Bronchial epithelial cell (primary cell): Measurements from ENCODE around the gene PSPC1. TPM values are rescaled to one million over a fixed set of nuclear protein-coding genes. Genes with fewer than 3 reads are reported as not detected.
"Not testable (repeated sequence)": the region's sequence is repeated elsewhere in the genome, so short reads cannot be mapped to it uniquely, and the experiment has no call there.

Experiments used
- DNase-seq: peaks from one replicate; pipeline ENCODE4 v3.0.0-alpha.2; 2010; ENCODE audit warnings: low read depth
- FAIRE-seq: peaks from 2 replicates; lab custom pipeline; 2011; peaks lifted over from hg19 to GRCh38; lab: Jason Lieb, UNC
- H3K27me3 ChIP-seq: 2 replicates; pipeline ENCODE4 v1.5.1; 2011; ENCODE audit warnings: low read length; ENCODE audit not compliant: control insufficient read depth, insufficient read depth
- H3K36me3 ChIP-seq: 2 replicates; pipeline ENCODE4 v1.5.1; 2011; ENCODE audit warnings: low read length; ENCODE audit not compliant: control insufficient read depth, insufficient read depth
- H3K4me3 ChIP-seq: 2 replicates; pipeline ENCODE4 v1.5.1; 2011; ENCODE audit warnings: mild to moderate bottlenecking, low read depth, low read length, control low read depth
- CTCF ChIP-seq: IDR thresholded peaks from 2 replicates; pipeline ENCODE4 v1.5.1; 2011; ENCODE audit warnings: mild to moderate bottlenecking, moderate library complexity, low read length, control low read depth, inconsistent platforms; ENCODE audit not compliant: insufficient read depth, severe bottlenecking
- total RNA-seq: library from RNA; depleted of rRNA; stranded (reverse); fragments of >200 nt; gene quantifications from 2 replicates; pipeline ENCODE4 v1.2.1, GENCODE V29; 2014

The PSPC1 gene
- total RNA-seq, 1 donor from 2014 or later: 37.4 TPM

- peaks cover 3% of the 10 kb centered on the region for H3K36me3 ChIP-seq
- no peak overlapping the region for H3K4me3 ChIP-seq
- no peaks in the 10 kb centered on the region for H3K27me3 ChIP-seq
- FAIRE-seq: no peak
- DNase-seq: no peak
- TF ChIP-seq CTCF: no peak
Observed at GRCh38 chr13:19737844-19738557, 44.7 kb downstream of the PSPC1 start.

GRCh38 chr13:19726611-19727010, 56.1 kb downstream of the PSPC1 start:
- H3K27me3 ChIP-seq: no peaks in the 10 kb centered on the region
- TF ChIP-seq CTCF: no peak
- no peak overlapping the region for H3K4me3 ChIP-seq
- DNase-seq (no peak), FAIRE-seq (no peak)
- peaks cover 4% of the 10 kb centered on the region for H3K36me3 ChIP-seq

- no peak for TF ChIP-seq CTCF
- Histone ChIP-seq H3K36me3 (peaks cover 3% of the 10 kb centered on the region), H3K4me3 (no peak overlapping the region), H3K27me3 (no peaks in the 10 kb centered on the region)
- DNase-seq (no peak), FAIRE-seq (no peak)
Observed at GRCh38 chr13:19725320-19725719, 57.4 kb downstream of the PSPC1 start.

GRCh38 chr13:19720039-19720438, 62.7 kb downstream of the PSPC1 start:
- H3K36me3 ChIP-seq: peaks cover 1% of the 10 kb centered on the region

GRCh38 chr13:19713186-19713965, 69.4 kb downstream of the PSPC1 start:
- FAIRE-seq (no peak), DNase-seq (peak; percentile 57)
- Histone ChIP-seq H3K27me3 (no peaks in the 10 kb centered on the region), H3K36me3 (no peaks in the 10 kb centered on the region), H3K4me3 (no peak overlapping the region)
- TF ChIP-seq CTCF: no peak

More at GRCh38 chr13:19720039-19720438, 62.7 kb downstream of the PSPC1 start:
- no peaks in the 10 kb centered on the region for H3K27me3 ChIP-seq
- DNase-seq (no peak), FAIRE-seq (no peak)
- TF ChIP-seq CTCF: no peak
- H3K4me3 ChIP-seq: no peak overlapping the region

- not testable (repeated sequence) for H3K36me3 ChIP-seq, FAIRE-seq, H3K4me3 ChIP-seq, DNase-seq, H3K27me3 ChIP-seq
Observed at GRCh38 chr13:19709782-19710181, 73.0 kb downstream of the PSPC1 start.

GRCh38 chr13:19709039-19709438, 73.7 kb downstream of the PSPC1 start:
- not testable (repeated sequence) for H3K36me3 ChIP-seq, H3K27me3 ChIP-seq, H3K4me3 ChIP-seq, FAIRE-seq
- peak; percentile 31 for DNase-seq

- DNase-seq, H3K36me3 ChIP-seq, H3K27me3 ChIP-seq, H3K4me3 ChIP-seq, FAIRE-seq: not testable (repeated sequence)
Observed at GRCh38 chr13:19704256-19704655, 78.5 kb downstream of the PSPC1 start.

GRCh38 chr13:19701619-19702018, 81.1 kb downstream of the PSPC1 start:
- H3K27me3 ChIP-seq, H3K4me3 ChIP-seq, FAIRE-seq, H3K36me3 ChIP-seq: not testable (repeated sequence)
- peak; percentile 45 for DNase-seq
